ENCODE measurements around the gene IL24. TPM values are rescaled to one million over a fixed set of nuclear protein-coding genes. Genes with fewer than 3 reads are reported as not detected.

The IL24 gene
- total RNA-seq, 2 donors from 2014 or later = not detected

- ATAC-seq (ENCODE audit: insufficient number of reproducible peaks, low FRiP score, low read depth) (no peak), DNase-seq (ENCODE audit: low spot score) (no peak)
- Histone ChIP-seq H3K27me3 (replicated peaks; ENCODE audit: insufficient read depth) (no peaks in the 10 kb centered on the region), H3K27ac (no peak overlapping the region), H3K9me3 (no peaks in the 10 kb centered on the region), H3K36me3 (no peaks in the 10 kb centered on the region), H3K4me3 (no peak overlapping the region), H3K4me1 (ENCODE audit: control insufficient read depth in 1 of 2, low read depth in 2 of 2) (no peaks in the 10 kb centered on the region)
- TF ChIP-seq CTCF (IDR thresholded peaks at IDR 0.05) = no peak
Observed at GRCh38 chr1:206893380-206893779, 3.9 kb upstream of the IL24 start.

- no peaks in the 10 kb centered on the region for H3K36me3 ChIP-seq
- no peaks in the 10 kb centered on the region for H3K4me1 ChIP-seq (ENCODE audit: control insufficient read depth in 1 of 2, low read depth in 2 of 2)
- DNase-seq (ENCODE audit: low spot score) = no peak
- no peak overlapping the region for H3K4me3 ChIP-seq
- H3K27ac ChIP-seq = no peak overlapping the region
- H3K9me3 ChIP-seq = no peaks in the 10 kb centered on the region
- no peak for ATAC-seq (ENCODE audit: insufficient number of reproducible peaks, low FRiP score, low read depth)
- TF ChIP-seq CTCF (IDR thresholded peaks at IDR 0.05) = no peak
- H3K27me3 ChIP-seq (replicated peaks; ENCODE audit: insufficient read depth) = no peaks in the 10 kb centered on the region
Observed at GRCh38 chr1:206895325-206895724, 1.9 kb upstream of the IL24 start.

- Histone ChIP-seq H3K36me3 (no peaks in the 10 kb centered on the region), H3K9me3 (no peaks in the 10 kb centered on the region), H3K4me3 (no peak overlapping the region), H3K27ac (no peak overlapping the region), H3K4me1 (ENCODE audit: control insufficient read depth in 1 of 2, low read depth in 2 of 2) (no peaks in the 10 kb centered on the region), H3K27me3 (replicated peaks; ENCODE audit: insufficient read depth) (no peaks in the 10 kb centered on the region)
- no peak for TF ChIP-seq CTCF (IDR thresholded peaks at IDR 0.05)
- DNase-seq (ENCODE audit: low spot score) (no peak), ATAC-seq (ENCODE audit: insufficient number of reproducible peaks, low FRiP score, low read depth) (no peak)
Observed at GRCh38 chr1:206895837-206896242, 1.4 kb upstream of the IL24 start.

- Histone ChIP-seq H3K4me1 (ENCODE audit: control insufficient read depth in 1 of 2, low read depth in 2 of 2) (no peaks in the 10 kb centered on the region), H3K9me3 (no peaks in the 10 kb centered on the region), H3K4me3 (no peak overlapping the region), H3K27ac (no peak overlapping the region), H3K36me3 (no peaks in the 10 kb centered on the region), H3K27me3 (replicated peaks; ENCODE audit: insufficient read depth) (no peaks in the 10 kb centered on the region)
- ATAC-seq (ENCODE audit: insufficient number of reproducible peaks, low FRiP score, low read depth) (no peak), DNase-seq (ENCODE audit: low spot score) (no peak)
- no peak for TF ChIP-seq CTCF (IDR thresholded peaks at IDR 0.05)
Observed at GRCh38 chr1:206896261-206896660, 982 bp upstream of the IL24 start.

GRCh38 chr1:206898089-206898914, 1.1 kb downstream of the IL24 start:
- Histone ChIP-seq H3K4me1 (ENCODE audit: control insufficient read depth in 1 of 2, low read depth in 2 of 2) (no peaks in the 10 kb centered on the region), H3K36me3 (no peaks in the 10 kb centered on the region), H3K27ac (no peak overlapping the region), H3K9me3 (no peaks in the 10 kb centered on the region), H3K4me3 (no peak overlapping the region), H3K27me3 (replicated peaks; ENCODE audit: insufficient read depth) (no peaks in the 10 kb centered on the region)
- no peak for TF ChIP-seq CTCF (IDR thresholded peaks at IDR 0.05)
- ATAC-seq (ENCODE audit: insufficient number of reproducible peaks, low FRiP score, low read depth) (no peak), DNase-seq (ENCODE audit: low spot score) (no peak)
